Kidney (tissue), 14 donors: ENCODE measurements around the gene SCN4B. TPM values are rescaled to one million over a fixed set of nuclear protein-coding genes. Genes with fewer than 3 reads are reported as not detected.

Experiments
- DNase-seq, 5 donors: peaks; one replicate each; pipeline ENCODE4 v3.0.0-alpha.2; 2013 to 2020
- FAIRE-seq: peaks from 2 replicates; lab custom pipeline; 2012; peaks lifted over from hg19 to GRCh38; lab: Jason Lieb, UNC
- H3K27ac ChIP-seq, 2 donors: one replicate each; pipeline ENCODE4 v1.7.0; 2013; ENCODE audit warnings: low read depth in 2 of 2, low read length in 2 of 2, inconsistent platforms in 1 of 2
- H3K27me3 ChIP-seq: one replicate; pipeline ENCODE4 v1.7.1; 2013; ENCODE audit warnings: low read length, inconsistent platforms; ENCODE audit not compliant: control insufficient read depth, insufficient read depth
- H3K36me3 ChIP-seq, 3 donors: one replicate each; pipeline versions ENCODE4 v1.7.0 to v1.7.1; 2013; ENCODE audit warnings: low read length in 3 of 3, control low read depth in 1 of 3, inconsistent platforms in 1 of 3; ENCODE audit not compliant: insufficient read depth in 3 of 3, control insufficient read depth in 2 of 3
- H3K4me1 ChIP-seq, 3 donors: one replicate each; pipeline versions ENCODE4 v1.7.0 to v1.7.1; 2013; ENCODE audit warnings: low read length in 3 of 3, inconsistent platforms in 1 of 3, low read depth in 1 of 3; ENCODE audit not compliant: control insufficient read depth in 2 of 3, insufficient read depth in 2 of 3
- H3K4me3 ChIP-seq, 3 donors: one replicate each; pipeline versions ENCODE4 v1.7.0 to v1.8.1; 2013; ENCODE audit warnings: low read length in 3 of 3, control low read depth in 1 of 3, inconsistent platforms in 1 of 3
- H3K9ac ChIP-seq, 3 donors: one replicate each; pipeline versions ENCODE4 v1.7.0 to v1.7.1; 2013; ENCODE audit warnings: low read length in 3 of 3, control low read depth in 1 of 3, inconsistent platforms in 1 of 3
- H3K9me3 ChIP-seq, 3 donors: one replicate each; pipeline versions ENCODE4 v1.7.0 to v1.7.1; 2013; ENCODE audit warnings: low read length in 3 of 3, control low read depth in 1 of 3, inconsistent platforms in 1 of 3; ENCODE audit not compliant: control insufficient read depth in 2 of 3, insufficient read depth in 1 of 3
- CTCF ChIP-seq: IDR thresholded peaks from 3 replicates; pipeline ENCODE4 v1.5.1; 2012; ENCODE audit warnings: mild to moderate bottlenecking, moderate library complexity, borderline replicate concordance; ENCODE audit not compliant: insufficient read depth; ENCODE audit errors: extremely low read depth
- intact Hi-C: fragments of 100-400 bp; cut with DNase I; formaldehyde crosslinking; loops from one replicate; pipeline ENCODE4 v1.11.1; 2022
- polyA plus RNA-seq: library from polyadenylated mRNA; stranded (reverse); fragments of 350-450 nt; fragmentation: Illumina TruSeq; extraction: RNeasy Lipid Tissue Mini Kit (QIAGEN cat#74804); gene quantifications from one replicate; pipeline ENCODE4 v1.2.3, GENCODE V29; 2014; ENCODE audit warnings: low read depth, low replicate concordance; ENCODE audit not compliant: insufficient read depth
- total RNA-seq: library from RNA; stranded (reverse); fragmentation: NEBNext Ultra II Directional; extraction: Animal tissue kit (Norgen Biotek cat#: 25700); gene quantifications from one replicate; pipeline ENCODE4 v1.2.1, GENCODE V29; 2021
- donor health status: control.
- donor health status: control.
- donor health status: control.
- donor health status: control.
- donor health status: control.
- donor health status: DM: yes; HTN: yes; CAD: no.
- donor health status: Normal renal cell carcinoma (clear cell type).

SCN4B gene
- total and polyA plus RNA-seq, 2 donors from 2014 or later = 1.4 to 3.5 TPM

GRCh38 chr11:118142809-118143208 is 9.8 kb downstream of the SCN4B start:
- Histone ChIP-seq H3K4me3 (no peak overlapping the region), H3K27ac (no peak overlapping the region), H3K9me3 (no peaks in the 10 kb centered on the region), H3K36me3 (no peaks in the 10 kb centered on the region), H3K9ac (no peak overlapping the region), H3K4me1 (peaks cover 0 to 4% (median 0%) of the 10 kb centered on the region in 3 donors), H3K27me3 (no peaks in the 10 kb centered on the region)
- no peak for TF ChIP-seq CTCF
- FAIRE-seq (no peak), DNase-seq (peak in 1 of 5 donors; percentile 7)
- intact Hi-C loops = no loop called here

GRCh38 chr11:118142081-118142480 is 10.5 kb downstream of the SCN4B start:
- Histone ChIP-seq H3K4me1 (peaks cover 0 to 4% (median 0%) of the 10 kb centered on the region in 3 donors), H3K9me3 (no peaks in the 10 kb centered on the region), H3K9ac (no peak overlapping the region), H3K36me3 (no peaks in the 10 kb centered on the region), H3K4me3 (no peak overlapping the region), H3K27me3 (no peaks in the 10 kb centered on the region), H3K27ac (no peak overlapping the region)
- TF ChIP-seq CTCF = no peak
- intact Hi-C loops = no loop called here
- DNase-seq (peak in 1 of 5 donors; percentile 2), FAIRE-seq (no peak)

- FAIRE-seq (no peak), DNase-seq (no peak)
- no peak overlapping the region for H3K4me3 ChIP-seq
- TF ChIP-seq CTCF = no peak
- no peaks in the 10 kb centered on the region for H3K9me3 ChIP-seq
- H3K36me3 ChIP-seq = no peaks in the 10 kb centered on the region
- H3K9ac ChIP-seq = no peak overlapping the region
- H3K4me1 ChIP-seq = no peaks in the 10 kb centered on the region
- no peak overlapping the region for H3K27ac ChIP-seq
- intact Hi-C loops = no loop called here
- no peaks in the 10 kb centered on the region for H3K27me3 ChIP-seq
Observed at GRCh38 chr11:118139578-118139977, 13.0 kb downstream of the SCN4B start.

GRCh38 chr11:118138839-118139420 is 13.7 kb downstream of the SCN4B start:
- H3K9ac ChIP-seq = no peak overlapping the region
- no peaks in the 10 kb centered on the region for H3K9me3 ChIP-seq
- TF ChIP-seq CTCF = no peak
- H3K27ac ChIP-seq = no peak overlapping the region
- intact Hi-C loops = no loop called here
- H3K4me3 ChIP-seq = no peak overlapping the region
- DNase-seq (peak in 1 of 5 donors; percentile 13), FAIRE-seq (no peak)
- H3K27me3 ChIP-seq = no peaks in the 10 kb centered on the region
- H3K36me3 ChIP-seq = no peaks in the 10 kb centered on the region
- H3K4me1 ChIP-seq = no peaks in the 10 kb centered on the region
